Neural progenitor cell (in vitro differentiated cells): Measurements from ENCODE around the gene DGKD. TPM values are rescaled to one million over a fixed set of nuclear protein-coding genes. Genes with fewer than 3 reads are reported as not detected.

ENCODE experiments used
- DNase-seq: peaks from one replicate; pipeline ENCODE4 v3.0.0-alpha.2; 2016; ENCODE audit warnings: low spot score
- H2AFZ ChIP-seq: fragments of 200-600 bp; sonication (generic); replicated peaks from 2 replicates; pipeline ENCODE4 v1.6.1; 2016; ENCODE audit warnings: antibody characterized with exemption
- H3F3A ChIP-seq: fragments of 200-600 bp; sonication (generic); 2 replicates; pipeline ENCODE4 v1.6.1; 2016; ENCODE audit warnings: antibody characterized with exemption, low read depth
- H3K27ac ChIP-seq: fragments of 200-600 bp; sonication (generic); 2 replicates; pipeline ENCODE4 v1.5.1; 2016; ENCODE audit warnings: mild to moderate bottlenecking
- H3K27me3 ChIP-seq: fragments of 200-600 bp; sonication (generic); 2 replicates; pipeline ENCODE4 v1.6.1; 2016; ENCODE audit warnings: mild to moderate bottlenecking, moderate library complexity
- H3K36me3 ChIP-seq: fragments of 200-600 bp; sonication (generic); 2 replicates; pipeline ENCODE4 v1.5.1; 2016
- H3K4me1 ChIP-seq: fragments of 200-600 bp; sonication (generic); 2 replicates; pipeline ENCODE4 v1.6.1; 2016; ENCODE audit warnings: mixed run types
- H3K4me2 ChIP-seq: fragments of 200-600 bp; sonication (generic); 2 replicates; pipeline ENCODE4 v1.6.1; 2016
- H3K4me3 ChIP-seq: fragments of 200-600 bp; sonication (generic); 2 replicates; pipeline ENCODE4 v1.5.1; 2016
- H3K79me2 ChIP-seq: fragments of 200-600 bp; sonication (generic); 2 replicates; pipeline ENCODE4 v1.6.1; 2016; ENCODE audit warnings: low read depth
- H3K9ac ChIP-seq: fragments of 200-600 bp; sonication (generic); 2 replicates; pipeline ENCODE4 v1.6.1; 2016
- H3K9me3 ChIP-seq: fragments of 200-600 bp; sonication (generic); 2 replicates; pipeline ENCODE4 v1.5.1; 2016; ENCODE audit warnings: low read depth
- H4K20me1 ChIP-seq: fragments of 200-600 bp; sonication (generic); 2 replicates; pipeline ENCODE4 v1.6.1; 2016; ENCODE audit warnings: low read depth
- H3K27ac Mint-ChIP-seq: 3 replicates; pipeline ENCODE4 v1.8.0; 2021; ENCODE audit warnings: mixed read lengths
- H3K27me3 Mint-ChIP-seq: 2 replicates; pipeline ENCODE4 v1.8.0; 2022; ENCODE audit warnings: low read depth, mild to moderate bottlenecking, inconsistent platforms, moderate library complexity, mixed read lengths; ENCODE audit not compliant: insufficient read depth
- H3K36me3 Mint-ChIP-seq: 3 replicates; pipeline ENCODE4 v1.8.0; 2021; ENCODE audit warnings: mixed read lengths
- H3K4me1 Mint-ChIP-seq: 3 replicates; pipeline ENCODE4 v1.8.0; 2021; ENCODE audit warnings: mixed read lengths
- H3K4me3 Mint-ChIP-seq: 3 replicates; pipeline ENCODE4 v1.8.0; 2021; ENCODE audit warnings: mild to moderate bottlenecking, moderate library complexity, mixed read lengths
- H3K9me3 Mint-ChIP-seq: 3 replicates; pipeline ENCODE4 v1.8.0; 2020; ENCODE audit warnings: mixed read lengths
- EZH2 ChIP-seq: fragments of 200-600 bp; sonication (generic); IDR thresholded peaks from 2 replicates; pipeline ENCODE4 v1.6.1; 2017; ENCODE audit warnings: antibody characterized with exemption, mild to moderate bottlenecking, moderate library complexity
- EZH2phosphoT487 ChIP-seq: fragments of 200-600 bp; sonication (generic); IDR thresholded peaks from 2 replicates; pipeline ENCODE4 v1.6.1; 2017; ENCODE audit warnings: antibody characterized with exemption
- total RNA-seq: library from RNA; depleted of rRNA; stranded (reverse); fragments of >200 nt; gene quantifications from 2 replicates; pipeline ENCODE4 v1.2.3, GENCODE V29; 2015; ENCODE audit warnings: low replicate concordance
- TF ChIP-seq, protein P1 (sequence below): fragments of 200-600 bp; sonication (generic); IDR thresholded peaks from 2 replicates; pipeline ENCODE4 v1.5.1; 2017; ENCODE audit warnings: antibody characterized with exemption, mild to moderate bottlenecking

DGKD gene
- total RNA-seq, 1 donor from 2014 or later, result 10.9 TPM

DNA sequence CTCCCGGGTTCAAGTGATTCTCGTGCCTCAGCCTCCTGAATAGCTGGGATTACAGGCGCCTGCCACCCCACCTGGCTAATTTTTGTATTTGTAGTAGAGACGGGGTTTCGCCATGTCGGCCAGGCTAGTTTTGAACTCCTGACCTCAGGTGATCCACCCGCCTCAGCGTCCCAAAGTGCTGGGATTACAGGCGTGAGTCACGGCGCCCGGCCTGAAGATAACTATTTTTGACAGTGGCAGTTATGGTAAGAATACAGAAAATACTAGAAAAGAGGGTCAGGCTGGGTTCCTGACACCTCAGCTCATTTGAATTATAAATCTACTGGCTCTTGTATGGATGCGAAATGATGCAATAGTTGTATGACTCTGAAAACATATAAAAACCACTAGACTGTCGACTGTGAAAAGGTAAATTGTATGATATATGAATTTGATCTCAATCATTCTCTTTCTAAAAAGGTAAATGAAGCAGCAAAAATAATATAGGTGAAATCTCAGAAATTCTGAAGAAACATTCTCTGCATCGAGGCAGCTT is 11.1 kb upstream of the DGKD start:
- no peaks in the 10 kb centered on the region for H3K36me3 ChIP-seq
- DNase-seq, result no peak
- H3K4me3 ChIP-seq, result no peak overlapping the region
- peaks cover 43% of the 10 kb centered on the region for H3K27me3 ChIP-seq
- no peak overlapping the region for H3K4me2 ChIP-seq
- no peaks in the 10 kb centered on the region for H3F3A ChIP-seq
- Mint-ChIP-seq H3K4me3 (no peak overlapping the region), H3K27ac (no peak overlapping the region), H3K27me3 (peaks cover 24% of the 10 kb centered on the region), H3K36me3 (no peaks in the 10 kb centered on the region), H3K9me3 (peaks cover 6% of the 10 kb centered on the region), H3K4me1 (no peaks in the 10 kb centered on the region)
- no peaks in the 10 kb centered on the region for H4K20me1 ChIP-seq
- no peak overlapping the region for H3K9ac ChIP-seq
- H3K4me1 ChIP-seq, result no peaks in the 10 kb centered on the region
- H3K27ac ChIP-seq, result no peak overlapping the region
- H3K79me2 ChIP-seq, result no peaks in the 10 kb centered on the region
- no peak overlapping the region for H2AFZ ChIP-seq
- TF ChIP-seq EZH2phosphoT487 (no peak), EZH2 (no peak)
- TF ChIP-seq, protein P1, sequence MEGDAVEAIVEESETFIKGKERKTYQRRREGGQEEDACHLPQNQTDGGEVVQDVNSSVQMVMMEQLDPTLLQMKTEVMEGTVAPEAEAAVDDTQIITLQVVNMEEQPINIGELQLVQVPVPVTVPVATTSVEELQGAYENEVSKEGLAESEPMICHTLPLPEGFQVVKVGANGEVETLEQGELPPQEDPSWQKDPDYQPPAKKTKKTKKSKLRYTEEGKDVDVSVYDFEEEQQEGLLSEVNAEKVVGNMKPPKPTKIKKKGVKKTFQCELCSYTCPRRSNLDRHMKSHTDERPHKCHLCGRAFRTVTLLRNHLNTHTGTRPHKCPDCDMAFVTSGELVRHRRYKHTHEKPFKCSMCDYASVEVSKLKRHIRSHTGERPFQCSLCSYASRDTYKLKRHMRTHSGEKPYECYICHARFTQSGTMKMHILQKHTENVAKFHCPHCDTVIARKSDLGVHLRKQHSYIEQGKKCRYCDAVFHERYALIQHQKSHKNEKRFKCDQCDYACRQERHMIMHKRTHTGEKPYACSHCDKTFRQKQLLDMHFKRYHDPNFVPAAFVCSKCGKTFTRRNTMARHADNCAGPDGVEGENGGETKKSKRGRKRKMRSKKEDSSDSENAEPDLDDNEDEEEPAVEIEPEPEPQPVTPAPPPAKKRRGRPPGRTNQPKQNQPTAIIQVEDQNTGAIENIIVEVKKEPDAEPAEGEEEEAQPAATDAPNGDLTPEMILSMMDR, result no peak
- H3K9me3 ChIP-seq, result no peaks in the 10 kb centered on the region

DNA sequence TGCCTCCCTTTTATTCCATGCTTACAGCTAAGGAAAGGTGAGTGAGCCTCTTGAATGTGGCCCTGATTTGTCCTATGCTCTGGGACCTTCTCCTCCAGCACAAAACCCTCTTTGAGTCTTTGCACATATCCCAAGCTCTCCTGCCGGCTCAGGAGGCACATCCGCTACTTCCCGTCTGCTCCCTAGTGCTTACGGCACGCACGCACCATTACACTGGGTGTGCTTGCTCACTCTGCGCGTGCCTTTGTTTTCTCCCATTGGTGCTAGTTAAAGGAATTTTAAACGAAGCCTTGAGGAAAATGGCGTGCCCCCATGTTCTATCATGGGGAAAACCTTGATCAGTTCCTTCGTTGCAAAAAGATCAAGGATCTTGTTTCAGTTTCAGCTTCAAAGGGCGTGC is 7.9 kb upstream of the DGKD start:
- H2AFZ ChIP-seq, result no peak overlapping the region
- Mint-ChIP-seq H3K27ac (no peak overlapping the region), H3K36me3 (no peaks in the 10 kb centered on the region), H3K27me3 (peaks cover 23% of the 10 kb centered on the region), H3K4me3 (no peak overlapping the region), H3K4me1 (peaks cover 22% of the 10 kb centered on the region), H3K9me3 (peaks cover 3% of the 10 kb centered on the region)
- H3K27ac ChIP-seq, result no peak overlapping the region
- H3K27me3 ChIP-seq, result peaks cover 37% of the 10 kb centered on the region
- no peak overlapping the region for H3K9ac ChIP-seq
- no peaks in the 10 kb centered on the region for H3F3A ChIP-seq
- no peak overlapping the region for H3K4me3 ChIP-seq
- no peaks in the 10 kb centered on the region for H4K20me1 ChIP-seq
- no peak for TF ChIP-seq EZH2
- no peak for TF ChIP-seq EZH2phosphoT487
- TF ChIP-seq, protein P1, result no peak
- H3K36me3 ChIP-seq, result no peaks in the 10 kb centered on the region
- DNase-seq, result no peak
- H3K79me2 ChIP-seq, result no peaks in the 10 kb centered on the region
- no peak overlapping the region for H3K4me2 ChIP-seq
- no peaks in the 10 kb centered on the region for H3K9me3 ChIP-seq
- H3K4me1 ChIP-seq, result no peaks in the 10 kb centered on the region

DNA sequence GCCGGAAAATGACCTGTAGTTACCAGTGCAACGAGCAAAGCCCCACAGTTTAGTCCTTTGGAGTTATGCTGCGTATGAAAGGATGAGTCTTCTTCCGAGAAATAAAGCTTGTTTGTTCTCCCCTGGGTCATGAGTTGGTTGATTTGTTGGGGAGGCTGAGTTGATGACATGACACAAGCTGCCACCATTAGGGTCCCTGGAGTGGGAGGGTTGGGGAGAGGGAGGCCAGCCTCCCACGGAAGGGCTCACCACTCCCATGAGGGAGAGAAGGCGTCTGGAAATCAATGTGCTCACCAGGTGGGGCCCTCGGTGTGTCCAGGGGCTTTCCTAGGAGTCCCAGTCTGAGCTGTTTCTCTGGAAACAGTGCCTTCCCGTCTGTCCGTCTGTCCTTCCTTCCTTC is 7.4 kb upstream of the DGKD start:
- H3K4me2 ChIP-seq, result no peak overlapping the region
- H3K9me3 Mint-ChIP-seq, result peaks cover 1% of the 10 kb centered on the region
- no peaks in the 10 kb centered on the region for H3K9me3 ChIP-seq
- TF ChIP-seq EZH2phosphoT487 (no peak), EZH2 (no peak)
- TF ChIP-seq, protein P1, result no peak
- no peaks in the 10 kb centered on the region for H3K36me3 Mint-ChIP-seq
- H3K4me3 Mint-ChIP-seq, result no peak overlapping the region
- no peaks in the 10 kb centered on the region for H3K4me1 ChIP-seq
- H4K20me1 ChIP-seq, result no peaks in the 10 kb centered on the region
- H3K27ac Mint-ChIP-seq, result no peak overlapping the region
- H3K9ac ChIP-seq, result no peak overlapping the region
- H3K79me2 ChIP-seq, result no peaks in the 10 kb centered on the region
- no peaks in the 10 kb centered on the region for H3K36me3 ChIP-seq
- H3K4me1 Mint-ChIP-seq, result peaks cover 25% of the 10 kb centered on the region
- no peak for DNase-seq
- H3K4me3 ChIP-seq, result no peak overlapping the region
- H3K27ac ChIP-seq, result no peak overlapping the region
- H3F3A ChIP-seq, result no peaks in the 10 kb centered on the region
- H2AFZ ChIP-seq, result no peak overlapping the region
- peaks cover 40% of the 10 kb centered on the region for H3K27me3 ChIP-seq
- H3K27me3 Mint-ChIP-seq, result peaks cover 19% of the 10 kb centered on the region
